Measurements from ENCODE around the gene FAM117A. TPM values are rescaled to one million over a fixed set of nuclear protein-coding genes. Genes with fewer than 3 reads are reported as not detected.
A peak's percentile ranks its signal among the peaks of the same experiment; 100 is the strongest.

The FAM117A gene, protein sequence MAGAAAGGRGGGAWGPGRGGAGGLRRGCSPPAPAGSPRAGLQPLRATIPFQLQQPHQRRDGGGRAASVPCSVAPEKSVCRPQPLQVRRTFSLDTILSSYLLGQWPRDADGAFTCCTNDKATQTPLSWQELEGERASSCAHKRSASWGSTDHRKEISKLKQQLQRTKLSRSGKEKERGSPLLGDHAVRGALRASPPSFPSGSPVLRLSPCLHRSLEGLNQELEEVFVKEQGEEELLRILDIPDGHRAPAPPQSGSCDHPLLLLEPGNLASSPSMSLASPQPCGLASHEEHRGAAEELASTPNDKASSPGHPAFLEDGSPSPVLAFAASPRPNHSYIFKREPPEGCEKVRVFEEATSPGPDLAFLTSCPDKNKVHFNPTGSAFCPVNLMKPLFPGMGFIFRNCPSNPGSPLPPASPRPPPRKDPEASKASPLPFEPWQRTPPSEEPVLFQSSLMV
- total RNA-seq (10 to 100 TPM; 84.5 to 90.8 TPM), polyA plus RNA-seq (10 to 100 TPM; 36.9 to 53.6 (median 46.7) TPM), total RNA-seq (13.6 to 105 (median 60.2) reads per million in 6 experiments)

DNA sequence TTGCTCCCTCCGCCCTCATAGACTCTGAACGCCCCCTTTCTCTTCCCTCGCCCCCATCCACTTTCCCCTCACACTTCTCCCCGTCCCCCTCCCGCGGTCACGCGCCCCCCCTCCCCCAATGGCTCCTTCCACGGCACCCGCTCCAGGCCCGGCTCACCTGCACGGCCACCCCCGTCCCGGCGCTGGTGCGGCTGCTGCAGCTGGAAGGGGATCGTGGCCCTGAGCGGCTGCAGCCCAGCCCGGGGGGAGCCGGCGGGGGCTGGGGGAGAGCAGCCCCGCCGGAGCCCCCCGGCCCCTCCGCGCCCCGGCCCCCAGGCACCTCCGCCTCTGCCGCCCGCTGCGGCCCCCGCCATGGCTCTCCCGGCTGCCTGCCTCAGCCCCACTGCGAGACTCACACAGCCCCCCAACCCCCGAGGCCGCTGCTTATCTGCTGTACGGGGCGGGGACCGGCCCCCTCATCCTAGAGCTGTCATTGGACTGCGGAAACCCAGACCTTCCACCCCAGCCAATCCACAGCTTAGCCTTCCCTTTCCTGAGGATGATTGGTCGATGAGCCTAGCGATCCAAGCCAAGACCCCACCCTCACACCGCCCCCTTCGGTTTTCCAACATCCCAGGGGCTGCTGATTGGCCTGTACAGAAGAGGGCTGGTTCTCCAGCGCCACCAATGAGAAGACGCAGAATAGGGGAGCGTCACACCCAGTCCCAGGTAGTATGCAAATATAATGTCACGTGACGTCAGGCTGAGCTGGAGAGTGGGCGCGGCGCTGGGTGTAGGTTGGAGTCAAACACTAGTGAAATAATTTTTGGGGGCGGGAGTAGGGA, at the start of gene FAM117A:
FAM117A (minus strand) TSS at position 397 of the 824 bp plus-strand sequence; CDS start at position 353, 44 bp downstream.
- peak within 1 kb of the TSS; percentile 90 to 99 (median 94) for H3K4me3 Mint-ChIP-seq
- peak within 1 kb of the TSS; percentile 83 to 98 (median 95) for H3K27ac Mint-ChIP-seq
- peaks cover 27 to 56% (median 48%) of the 10 kb centered on the region in 4 donors for H3K4me1 Mint-ChIP-seq
- POLR2A ChIA-PET, result interaction anchor here (0.6 to 9.9 kb wide), 30 partner anchors 8 to 349 kb away, joined by 3 to 277 read pairs (median 5); partner anchors contain the start of genes KAT7, PHB1 and SLC35B1
- ATAC-seq, result peak; percentile 90
- DNase-seq, result peak; percentile 86 to 99 (median 98)
- no peaks in the 10 kb centered on the region for H3K9me3 Mint-ChIP-seq
- H3K27me3 Mint-ChIP-seq, result no peaks in the 10 kb centered on the region
- H3K36me3 Mint-ChIP-seq, result peaks cover 0 to 18% (median 0%) of the 10 kb centered on the region in 3 donors

DNA sequence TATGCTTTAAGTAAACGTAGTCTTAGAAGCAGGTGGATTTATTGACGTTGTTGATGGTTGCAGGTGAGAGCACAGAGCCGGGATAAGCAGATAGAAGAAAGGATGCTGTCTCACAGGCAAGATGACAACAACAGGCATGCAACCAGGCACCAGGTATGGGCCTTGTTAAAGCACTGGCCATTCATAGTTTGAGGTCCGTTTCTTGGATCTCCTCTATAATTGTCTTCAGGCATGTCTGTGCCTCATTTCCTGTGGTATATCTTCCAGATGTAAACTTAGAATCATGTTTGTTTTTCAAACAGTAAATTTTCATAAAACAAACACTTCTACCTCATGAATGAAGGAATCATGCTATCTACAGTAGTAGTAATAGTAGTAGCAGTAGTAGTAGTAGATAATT, 45.1 kb upstream of the FAM117A start:
- DNase-seq, result no peak
- Mint-ChIP-seq H3K27me3 (no peaks in the 10 kb centered on the region), H3K9me3 (no peaks in the 10 kb centered on the region), H3K4me3 (no peak overlapping the region), H3K4me1 (peaks cover 27 to 54% (median 43%) of the 10 kb centered on the region in 4 donors), H3K27ac (peak overlapping the region in 5 of 10 donors; percentile 9 to 74 (median 44)), H3K36me3 (peaks cover 23 to 93% (median 31%) of the 10 kb centered on the region in 3 donors)
- ATAC-seq, result no peak
- POLR2A ChIA-PET, result no interaction called here

DNA sequence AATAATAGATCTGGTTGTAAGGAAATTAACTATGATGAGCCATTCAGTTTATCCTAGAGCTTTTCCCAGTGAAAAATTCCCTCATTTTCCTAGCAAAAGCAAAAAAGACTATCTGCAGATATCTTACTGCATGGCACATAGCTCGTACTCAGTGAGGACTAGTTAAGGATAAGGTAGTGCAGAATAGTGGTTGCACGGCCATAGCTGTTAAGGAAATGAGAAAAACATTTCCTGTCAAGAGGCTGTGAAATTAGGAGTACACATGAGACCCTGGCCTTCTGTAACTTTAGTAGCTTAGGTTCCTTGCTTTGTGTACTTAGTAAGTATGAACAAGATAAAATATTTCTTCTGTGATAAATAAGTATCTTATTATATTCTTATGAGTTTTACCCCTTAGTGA, 34.8 kb upstream of the FAM117A start:
- peak overlapping the region in 8 of 10 donors; percentile 10 to 83 (median 52) for H3K27ac Mint-ChIP-seq
- ATAC-seq (peak; percentile 27 to 49), DNase-seq (no peak)
- peaks cover 13 to 91% (median 21%) of the 10 kb centered on the region in 3 donors for H3K36me3 Mint-ChIP-seq
- H3K9me3 Mint-ChIP-seq, result no peaks in the 10 kb centered on the region
- H3K27me3 Mint-ChIP-seq, result no peaks in the 10 kb centered on the region
- POLR2A ChIA-PET, result interaction anchor here (0.8 to 1.9 kb wide), 3 partner anchors 10 to 36 kb away, joined by 4 to 6 read pairs (median 5); partner anchors contain the start of genes FAM117A and KAT7
- peak overlapping the region in 3 of 10 donors; percentile 19 to 66 (median 28) for H3K4me3 Mint-ChIP-seq
- H3K4me1 Mint-ChIP-seq, result peaks cover 18 to 69% (median 46%) of the 10 kb centered on the region in 4 donors

DNA sequence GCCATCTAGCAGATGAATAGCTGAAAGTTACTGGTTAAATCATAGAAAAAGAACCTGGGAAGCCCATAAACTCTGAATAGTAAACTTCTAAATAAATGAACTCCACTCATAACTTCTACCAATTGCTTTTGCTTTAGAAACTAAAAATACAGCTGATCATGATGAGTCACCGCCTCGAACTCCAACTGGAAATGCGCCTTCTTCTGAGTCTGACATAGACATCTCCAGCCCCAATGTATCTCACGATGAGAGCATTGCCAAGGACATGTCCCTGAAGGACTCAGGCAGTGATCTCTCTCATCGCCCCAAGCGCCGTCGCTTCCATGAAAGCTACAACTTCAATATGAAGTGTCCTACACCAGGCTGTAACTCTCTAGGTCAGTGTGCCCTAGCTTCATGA, 34.3 kb upstream of the FAM117A start:
- no peaks in the 10 kb centered on the region for H3K9me3 Mint-ChIP-seq
- H3K4me1 Mint-ChIP-seq, result peaks cover 19 to 72% (median 50%) of the 10 kb centered on the region in 4 donors
- POLR2A ChIA-PET, result interaction anchor here (0.8 to 1.9 kb wide), 3 partner anchors 10 to 35 kb away, joined by 4 to 6 read pairs (median 5); partner anchors contain the start of genes FAM117A and KAT7
- H3K36me3 Mint-ChIP-seq, result peaks cover 13 to 93% (median 23%) of the 10 kb centered on the region in 3 donors
- H3K4me3 Mint-ChIP-seq, result peak overlapping the region in 5 of 10 donors; percentile 2 to 66 (median 11)
- no peak for DNase-seq
- H3K27me3 Mint-ChIP-seq, result no peaks in the 10 kb centered on the region
- peak overlapping the region in 8 of 10 donors; percentile 10 to 60 (median 42) for H3K27ac Mint-ChIP-seq
- no peak for ATAC-seq

DNA sequence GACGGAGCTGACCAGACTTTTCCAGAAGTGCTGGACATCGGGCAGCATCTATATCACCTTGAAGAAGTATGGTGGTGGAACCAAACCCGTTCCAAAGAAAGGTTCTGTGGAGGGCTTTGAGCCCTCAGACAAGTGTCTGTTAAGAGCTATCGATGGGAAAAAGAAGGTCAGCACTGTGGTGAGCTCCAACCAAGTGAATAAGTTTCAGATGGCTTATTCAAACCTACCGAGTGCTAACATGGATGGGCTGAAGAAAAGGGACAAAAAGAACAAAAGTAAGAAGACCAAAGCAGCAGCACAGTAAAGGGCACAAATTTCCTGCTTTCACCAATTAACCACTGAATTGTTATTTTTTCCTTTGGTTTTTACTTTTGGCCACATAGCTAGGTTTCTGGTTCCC, 31.4 kb upstream of the FAM117A start:
- peaks cover 7 to 95% (median 22%) of the 10 kb centered on the region in 3 donors for H3K36me3 Mint-ChIP-seq
- no peaks in the 10 kb centered on the region for H3K27me3 Mint-ChIP-seq
- peak overlapping the region in 5 of 10 donors; percentile 3 to 63 (median 23) for H3K4me3 Mint-ChIP-seq
- POLR2A ChIA-PET, result interaction anchor here (1.1 to 1.5 kb wide), 2 partner anchors 22 to 23 kb away, joined by 3 to 5 read pairs; no protein-coding TSS in a partner anchor
- ATAC-seq, result no peak
- H3K9me3 Mint-ChIP-seq, result no peaks in the 10 kb centered on the region
- no peak for DNase-seq
- H3K27ac Mint-ChIP-seq, result peak overlapping the region in 5 of 10 donors; percentile 9 to 84 (median 29)
- peaks cover 20 to 79% (median 67%) of the 10 kb centered on the region in 4 donors for H3K4me1 Mint-ChIP-seq

DNA sequence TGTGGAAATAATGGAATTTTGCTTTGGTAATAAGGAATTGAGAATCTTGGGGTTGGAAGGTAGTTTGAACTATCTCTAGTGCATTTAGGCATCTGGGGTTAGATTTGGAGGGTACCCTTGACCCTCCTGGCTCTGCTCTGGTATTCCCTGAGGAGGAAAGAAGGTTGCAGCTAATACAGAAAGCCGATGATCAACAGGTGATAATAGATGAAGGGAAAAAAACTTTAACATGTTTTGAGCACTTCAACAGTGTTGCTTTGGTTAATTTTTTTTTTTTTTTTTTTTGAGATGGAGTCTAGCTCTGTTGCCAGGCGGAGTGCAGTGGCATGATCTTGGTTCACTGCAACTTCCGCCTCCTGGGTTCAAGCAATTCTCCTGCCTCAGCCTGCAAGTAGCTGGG, 29.4 kb upstream of the FAM117A start:
- H3K4me3 Mint-ChIP-seq, result peak overlapping the region in 7 of 10 donors; percentile 9 to 68 (median 36)
- H3K4me1 Mint-ChIP-seq, result peaks cover 22 to 79% (median 69%) of the 10 kb centered on the region in 4 donors
- ATAC-seq (no peak), DNase-seq (no peak)
- no peaks in the 10 kb centered on the region for H3K9me3 Mint-ChIP-seq
- peaks cover 2 to 87% (median 9%) of the 10 kb centered on the region in 3 donors for H3K36me3 Mint-ChIP-seq
- H3K27ac Mint-ChIP-seq, result peak overlapping the region in 1 of 10 donors; percentile 36
- no peaks in the 10 kb centered on the region for H3K27me3 Mint-ChIP-seq
- POLR2A ChIA-PET, result interaction anchor here (0.6 to 1.6 kb wide), 2 partner anchors 31 to 314 kb away, joined by 3 read pairs; no protein-coding TSS in a partner anchor

DNA sequence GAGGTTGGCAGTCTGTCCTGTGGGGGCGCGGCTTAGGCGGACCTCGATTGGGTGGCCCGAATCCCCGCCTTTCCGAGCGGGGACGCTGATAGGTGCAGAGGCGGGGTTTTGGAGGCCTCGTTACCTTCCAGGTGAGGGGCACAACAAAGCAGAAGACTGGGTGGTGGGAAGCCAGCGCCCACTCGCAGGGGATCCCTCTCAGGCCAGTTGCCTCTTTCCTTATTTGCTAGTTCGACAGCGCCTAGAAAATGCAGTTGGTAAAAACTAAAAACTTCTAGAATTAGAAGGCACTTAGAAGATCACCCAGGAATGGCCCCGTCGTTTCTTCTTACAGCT, 25.3 kb upstream of the FAM117A start:
- POLR2A ChIA-PET, result interaction anchor here (0.5 to 6.3 kb wide), 13 partner anchors 16 to 428 kb away, joined by 3 to 63 read pairs (median 11); partner anchors contain the start of genes FAM117A, SLC35B1 and ZNF652

DNA sequence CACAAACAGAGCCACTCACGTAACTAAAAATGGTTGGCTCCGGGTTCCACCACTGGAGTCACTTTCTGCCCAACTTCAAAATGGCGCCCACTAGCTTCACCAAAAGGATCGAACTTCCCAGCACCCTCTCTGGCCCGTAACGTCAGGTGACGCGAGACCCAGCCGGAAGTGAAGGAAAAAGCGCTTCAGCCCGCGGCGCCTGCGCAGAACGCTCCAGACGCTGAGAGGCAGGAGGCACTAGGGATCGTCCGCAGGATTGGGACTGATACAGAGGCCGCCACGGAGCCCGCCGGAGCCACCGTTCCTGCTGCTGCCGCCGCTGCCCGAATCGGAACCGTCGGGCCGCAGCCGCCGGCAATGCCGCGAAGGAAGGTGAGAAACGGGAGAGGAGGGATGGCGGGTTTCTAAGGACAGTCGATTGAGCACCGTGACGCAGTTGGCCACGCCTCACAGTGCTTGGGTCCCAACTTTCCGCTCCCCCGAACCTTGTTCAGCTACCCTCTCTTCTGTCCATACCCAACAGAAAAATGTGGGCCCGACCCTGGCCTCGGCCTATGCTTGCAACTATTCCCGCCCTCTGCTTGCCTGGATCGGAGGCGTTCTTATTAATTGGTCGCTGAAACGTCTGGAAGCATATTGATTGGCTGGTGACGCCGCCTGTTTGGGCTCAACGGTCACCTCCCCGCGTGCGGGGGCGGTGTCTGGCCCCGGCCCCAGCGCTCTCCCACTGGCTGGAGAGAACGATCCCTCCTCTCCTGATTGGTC, 24.7 kb upstream of the FAM117A start, which contains the start of gene KAT7:
KAT7 (plus strand) TSS at position 204 of the 765 bp plus-strand sequence; CDS start at position 358, 154 bp downstream.
- peak; percentile 84 to 85 for ATAC-seq
- Mint-ChIP-seq H3K9me3 (no peaks in the 10 kb centered on the region), H3K36me3 (peaks cover 0 to 46% (median 7%) of the 10 kb centered on the region in 3 donors), H3K27me3 (no peaks in the 10 kb centered on the region), H3K4me1 (peaks cover 18 to 63% (median 53%) of the 10 kb centered on the region in 4 donors), H3K27ac (peak within 1 kb of the TSS; percentile 94 to 100 (median 98)), H3K4me3 (peak within 1 kb of the TSS; percentile 90 to 99 (median 97))
- DNase-seq, result peak; percentile 94 to 99 (median 99)
- POLR2A ChIA-PET, result interaction anchor here (0.5 to 6.3 kb wide), 27 partner anchors 10 to 596 kb away, joined by 3 to 63 read pairs (median 4); partner anchors contain the start of genes FAM117A, SLC35B1, SPOP and ZNF652

More for the DNA sequence above, 25.3 kb upstream of the FAM117A start:
- peaks cover 18 to 68% (median 56%) of the 10 kb centered on the region in 4 donors for H3K4me1 Mint-ChIP-seq
- peak overlapping the region; percentile 94 to 100 (median 98) for H3K27ac Mint-ChIP-seq
- ATAC-seq, result no peak
- DNase-seq, result no peak
- H3K27me3 Mint-ChIP-seq, result no peaks in the 10 kb centered on the region
- H3K9me3 Mint-ChIP-seq, result no peaks in the 10 kb centered on the region
- peak overlapping the region; percentile 90 to 99 (median 97) for H3K4me3 Mint-ChIP-seq
- H3K36me3 Mint-ChIP-seq, result peaks cover 0 to 51% (median 7%) of the 10 kb centered on the region in 3 donors

DNA sequence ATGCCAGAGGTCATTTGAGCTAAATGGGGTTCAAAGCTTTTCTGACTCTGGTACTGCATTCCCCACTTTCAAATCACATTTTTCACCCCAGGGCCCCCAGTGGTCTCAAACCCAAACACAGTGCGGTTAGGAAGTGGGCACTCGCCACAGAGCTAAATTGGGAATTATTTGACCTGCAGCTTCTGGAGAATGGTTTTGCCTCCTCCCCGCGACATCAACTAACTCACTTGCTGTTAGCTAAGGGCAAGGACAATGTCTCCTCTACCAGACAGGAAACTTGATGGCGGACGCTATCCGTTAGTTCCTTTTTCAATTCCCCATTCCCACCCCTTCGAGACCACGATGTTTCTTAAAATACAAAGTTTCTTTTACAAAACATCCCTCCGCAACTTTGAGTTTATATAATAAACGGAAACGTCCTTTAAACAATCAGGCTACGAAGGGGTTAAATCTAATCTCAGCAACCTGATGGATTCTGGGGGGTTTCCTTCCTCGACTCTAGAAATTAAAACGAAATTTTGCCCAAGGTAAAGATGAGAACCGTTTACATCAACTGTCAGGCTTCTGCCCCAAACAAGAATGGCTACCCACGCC, 24.1 kb upstream of the FAM117A start:
- H3K27me3 Mint-ChIP-seq, result no peaks in the 10 kb centered on the region
- DNase-seq (peak in 2 of 10 donors; percentile 4 to 34), ATAC-seq (no peak)
- POLR2A ChIA-PET, result interaction anchor here (0.7 to 6.3 kb wide), 25 partner anchors 10 to 596 kb away, joined by 3 to 63 read pairs (median 4); partner anchors contain the start of genes FAM117A, SLC35B1, SPOP and ZNF652
- peaks cover 0 to 39% (median 6%) of the 10 kb centered on the region in 3 donors for H3K36me3 Mint-ChIP-seq
- H3K4me1 Mint-ChIP-seq, result peaks cover 15 to 57% (median 48%) of the 10 kb centered on the region in 4 donors
- peak overlapping the region; percentile 94 to 100 (median 98) for H3K27ac Mint-ChIP-seq
- no peaks in the 10 kb centered on the region for H3K9me3 Mint-ChIP-seq
- H3K4me3 Mint-ChIP-seq, result peak overlapping the region; percentile 90 to 99 (median 97)

DNA sequence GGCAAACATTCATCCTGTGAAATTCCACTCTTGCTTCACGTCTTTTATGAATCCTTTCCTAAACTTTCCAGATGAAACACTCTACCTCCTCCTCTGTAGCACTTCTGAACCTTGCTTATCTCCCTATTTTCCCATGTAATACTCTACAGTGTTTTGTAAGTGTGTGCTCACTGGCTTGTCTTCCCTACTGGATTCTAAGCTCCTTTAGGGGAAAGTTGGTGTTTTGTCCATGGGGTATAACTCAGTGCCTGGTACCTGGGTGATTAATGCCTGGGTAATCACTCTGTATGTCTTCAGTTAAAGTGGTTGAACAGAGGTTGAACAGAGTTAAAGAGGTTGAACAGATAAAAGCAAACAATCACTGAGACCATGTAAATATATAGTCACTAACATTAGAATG, 20.7 kb upstream of the FAM117A start:
- POLR2A ChIA-PET, result interaction anchor here (6.3 kb wide), 1 partner anchor 21 kb away, joined by 63 read pairs; the partner anchor contains the start of gene FAM117A

More for the DNA sequence above, 20.7 kb upstream of the FAM117A start:
- no peak overlapping the region for H3K4me3 Mint-ChIP-seq
- H3K4me1 Mint-ChIP-seq, result peaks cover 7 to 25% (median 20%) of the 10 kb centered on the region in 4 donors
- peaks cover 0 to 7% (median 0%) of the 10 kb centered on the region in 3 donors for H3K36me3 Mint-ChIP-seq
- no peak for ATAC-seq
- no peak overlapping the region for H3K27ac Mint-ChIP-seq
- no peak for DNase-seq
- no peaks in the 10 kb centered on the region for H3K9me3 Mint-ChIP-seq
- no peaks in the 10 kb centered on the region for H3K27me3 Mint-ChIP-seq
